ENCODE results near the gene AFAP1.

DNA sequence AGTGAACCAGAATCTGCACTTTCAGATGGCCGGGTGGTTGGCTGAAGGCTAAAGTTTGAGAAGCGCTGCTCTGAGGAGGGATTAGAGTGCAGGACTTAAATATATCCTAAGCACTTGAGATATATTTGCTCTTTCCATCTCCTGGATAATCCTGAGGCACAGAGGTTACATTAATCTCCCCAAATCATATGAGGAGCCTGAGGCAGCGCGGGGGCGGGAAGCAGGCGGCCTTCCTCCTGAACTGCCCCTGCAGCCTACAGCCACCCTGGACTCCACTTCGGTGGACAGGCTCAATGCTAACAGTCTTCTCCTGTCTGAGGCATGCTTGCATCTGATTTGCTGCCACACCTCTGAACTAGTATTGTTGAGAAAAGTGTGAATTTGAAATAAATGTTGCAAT is 72.5 kb downstream of the AFAP1 start:
- TF ChIP-seq POLR2AphosphoS5 (IDR thresholded peaks at IDR 0.05) (no peak), EP300 (IDR thresholded peaks at IDR 0.05) (no peak)
- TF ChIP-seq, protein P1, sequence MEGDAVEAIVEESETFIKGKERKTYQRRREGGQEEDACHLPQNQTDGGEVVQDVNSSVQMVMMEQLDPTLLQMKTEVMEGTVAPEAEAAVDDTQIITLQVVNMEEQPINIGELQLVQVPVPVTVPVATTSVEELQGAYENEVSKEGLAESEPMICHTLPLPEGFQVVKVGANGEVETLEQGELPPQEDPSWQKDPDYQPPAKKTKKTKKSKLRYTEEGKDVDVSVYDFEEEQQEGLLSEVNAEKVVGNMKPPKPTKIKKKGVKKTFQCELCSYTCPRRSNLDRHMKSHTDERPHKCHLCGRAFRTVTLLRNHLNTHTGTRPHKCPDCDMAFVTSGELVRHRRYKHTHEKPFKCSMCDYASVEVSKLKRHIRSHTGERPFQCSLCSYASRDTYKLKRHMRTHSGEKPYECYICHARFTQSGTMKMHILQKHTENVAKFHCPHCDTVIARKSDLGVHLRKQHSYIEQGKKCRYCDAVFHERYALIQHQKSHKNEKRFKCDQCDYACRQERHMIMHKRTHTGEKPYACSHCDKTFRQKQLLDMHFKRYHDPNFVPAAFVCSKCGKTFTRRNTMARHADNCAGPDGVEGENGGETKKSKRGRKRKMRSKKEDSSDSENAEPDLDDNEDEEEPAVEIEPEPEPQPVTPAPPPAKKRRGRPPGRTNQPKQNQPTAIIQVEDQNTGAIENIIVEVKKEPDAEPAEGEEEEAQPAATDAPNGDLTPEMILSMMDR (IDR thresholded peaks at IDR 0.05): no peak
